Activated effector memory CD4-positive, alpha-beta T cell treated with anti-CD3 and anti-CD28 coated beads, Interleukin-2, amount 50 U/mL, for 16 hours (primary cell): ENCODE data around the gene GPRC5A.
A peak's percentile ranks its signal among the peaks of the same experiment; 100 is the strongest.
"Not testable (repeated sequence)": the region's sequence is repeated elsewhere in the genome, so short reads cannot be mapped to it uniquely, and the experiment has no call there.

Experiments used
- DNase-seq: peaks from one replicate; pipeline ENCODE4 v3.0.0-alpha.2; 2020

Gene GPRC5A

GRCh38 chr12:12891080-12891880 lies at the start of gene GPRC5A:
Gene GPRC5A, plus strand, starts transcription at chr12:12891562. Its CDS starts 16,688 bp downstream, at chr12:12908250.
- peak; percentile 68 for DNase-seq

GRCh38 chr12:12845794-12846243 lies 45.5 kb upstream of the GPRC5A start:
- no peak for DNase-seq

GRCh38 chr12:12846780-12847179 lies 44.6 kb upstream of the GPRC5A start:
- not testable (repeated sequence) for DNase-seq

- no peak for DNase-seq
Measured at GRCh38 chr12:12853435-12853834, 37.9 kb upstream of the GPRC5A start.

- DNase-seq: no peak
Measured at GRCh38 chr12:12859690-12860089, 31.7 kb upstream of the GPRC5A start.

- no peak for DNase-seq
Measured at GRCh38 chr12:12864243-12864642, 27.1 kb upstream of the GPRC5A start.

- no peak for DNase-seq
Measured at GRCh38 chr12:12868477-12869235, 22.7 kb upstream of the GPRC5A start.

GRCh38 chr12:12870465-12870864 lies 20.9 kb upstream of the GPRC5A start:
- no peak for DNase-seq

- DNase-seq: no peak
Measured at GRCh38 chr12:12871587-12872138, 19.7 kb upstream of the GPRC5A start.

- no peak for DNase-seq
Measured at GRCh38 chr12:12872139-12872933, 19.0 kb upstream of the GPRC5A start.

GRCh38 chr12:12872934-12873275 lies 18.5 kb upstream of the GPRC5A start:
- no peak for DNase-seq

- DNase-seq: no peak
Measured at GRCh38 chr12:12874029-12874428, 17.3 kb upstream of the GPRC5A start.

GRCh38 chr12:12875301-12875700 lies 16.1 kb upstream of the GPRC5A start:
- not testable (repeated sequence) for DNase-seq

- DNase-seq: no peak
Measured at GRCh38 chr12:12877153-12877768, 14.1 kb upstream of the GPRC5A start.

- DNase-seq: no peak
Measured at GRCh38 chr12:12877781-12878455, 13.4 kb upstream of the GPRC5A start.

GRCh38 chr12:12880537-12880936 lies 10.8 kb upstream of the GPRC5A start:
- no peak for DNase-seq

GRCh38 chr12:12881151-12881909 lies 10.0 kb upstream of the GPRC5A start:
- no peak for DNase-seq

- DNase-seq: no peak
Measured at GRCh38 chr12:12882288-12882687, 9.1 kb upstream of the GPRC5A start.

GRCh38 chr12:12883369-12884001 lies 7.9 kb upstream of the GPRC5A start:
- no peak for DNase-seq

- no peak for DNase-seq
Measured at GRCh38 chr12:12885096-12885792, 6.1 kb upstream of the GPRC5A start.
